ENCODE data around the gene AFP.

- TF ChIP-seq POLR2A (IDR thresholded peaks at IDR 0.05; ENCODE audit: low read depth, low read length) (no peak), EP300 (IDR thresholded peaks at IDR 0.05; ENCODE audit: borderline replicate concordance in 1 of 2, control insufficient read depth in 1 of 2, low read depth in 2 of 2, low read length in 2 of 2) (no peak), ZNF274 (IDR thresholded peaks at IDR 0.05; ENCODE audit: insufficient read depth, insufficient read length) (no peak), EZH2 (IDR thresholded peaks at IDR 0.05; ENCODE audit: borderline replicate concordance, control insufficient read depth, low read depth, low read length) (no peak), HCFC1 (IDR thresholded peaks at IDR 0.05; ENCODE audit: low read length) (no peak), NR2C2 (IDR thresholded peaks at IDR 0.05; ENCODE audit: borderline replicate concordance, control insufficient read depth, insufficient read length, low read depth) (no peak), BRCA1 (IDR thresholded peaks at IDR 0.05; ENCODE audit: low read depth, low read length) (no peak), NRF1 (conservative IDR thresholded peaks at IDR 0.05; ENCODE audit: low read depth, low read length) (no peak)
- TF ChIP-seq, protein P1, sequence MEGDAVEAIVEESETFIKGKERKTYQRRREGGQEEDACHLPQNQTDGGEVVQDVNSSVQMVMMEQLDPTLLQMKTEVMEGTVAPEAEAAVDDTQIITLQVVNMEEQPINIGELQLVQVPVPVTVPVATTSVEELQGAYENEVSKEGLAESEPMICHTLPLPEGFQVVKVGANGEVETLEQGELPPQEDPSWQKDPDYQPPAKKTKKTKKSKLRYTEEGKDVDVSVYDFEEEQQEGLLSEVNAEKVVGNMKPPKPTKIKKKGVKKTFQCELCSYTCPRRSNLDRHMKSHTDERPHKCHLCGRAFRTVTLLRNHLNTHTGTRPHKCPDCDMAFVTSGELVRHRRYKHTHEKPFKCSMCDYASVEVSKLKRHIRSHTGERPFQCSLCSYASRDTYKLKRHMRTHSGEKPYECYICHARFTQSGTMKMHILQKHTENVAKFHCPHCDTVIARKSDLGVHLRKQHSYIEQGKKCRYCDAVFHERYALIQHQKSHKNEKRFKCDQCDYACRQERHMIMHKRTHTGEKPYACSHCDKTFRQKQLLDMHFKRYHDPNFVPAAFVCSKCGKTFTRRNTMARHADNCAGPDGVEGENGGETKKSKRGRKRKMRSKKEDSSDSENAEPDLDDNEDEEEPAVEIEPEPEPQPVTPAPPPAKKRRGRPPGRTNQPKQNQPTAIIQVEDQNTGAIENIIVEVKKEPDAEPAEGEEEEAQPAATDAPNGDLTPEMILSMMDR (IDR thresholded peaks at IDR 0.05 in 2 of 3, conservative IDR thresholded peaks at IDR 0.05 in 1 of 3; ENCODE audit: control insufficient read depth in 2 of 3, extremely low read depth in 1 of 3, insufficient read depth in 1 of 3, low read depth in 3 of 3, low read length in 3 of 3), result no peak
Observed at GRCh38 chr4:73407227-73407673, 28.8 kb upstream of the AFP start.
